ENCODE results near the gene CDKN3.

DNA sequence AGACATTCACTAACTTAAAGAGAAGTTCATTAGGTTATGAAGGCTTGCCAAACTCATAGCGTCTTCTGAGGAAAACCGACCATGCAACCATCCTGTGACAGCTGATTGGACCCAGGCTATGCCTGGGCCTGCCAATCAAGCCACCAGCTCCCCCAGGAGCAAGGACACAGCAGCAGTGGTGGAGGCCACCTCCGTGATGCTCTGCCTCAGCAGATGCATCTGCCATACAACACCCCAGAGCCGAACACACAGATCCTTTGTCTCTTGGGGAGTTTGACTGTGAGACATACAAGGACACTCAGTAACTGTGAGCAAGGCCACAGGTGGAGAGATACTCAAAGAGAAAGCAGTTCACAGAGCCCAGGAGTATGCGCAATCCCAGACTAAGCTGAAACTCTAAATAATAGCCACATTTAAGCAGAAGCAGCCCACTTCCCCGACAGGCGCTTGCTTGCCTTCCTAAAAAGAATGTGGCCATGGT lies 54.4 kb downstream of the CDKN3 start:
- TF ChIP-seq, protein P1, sequence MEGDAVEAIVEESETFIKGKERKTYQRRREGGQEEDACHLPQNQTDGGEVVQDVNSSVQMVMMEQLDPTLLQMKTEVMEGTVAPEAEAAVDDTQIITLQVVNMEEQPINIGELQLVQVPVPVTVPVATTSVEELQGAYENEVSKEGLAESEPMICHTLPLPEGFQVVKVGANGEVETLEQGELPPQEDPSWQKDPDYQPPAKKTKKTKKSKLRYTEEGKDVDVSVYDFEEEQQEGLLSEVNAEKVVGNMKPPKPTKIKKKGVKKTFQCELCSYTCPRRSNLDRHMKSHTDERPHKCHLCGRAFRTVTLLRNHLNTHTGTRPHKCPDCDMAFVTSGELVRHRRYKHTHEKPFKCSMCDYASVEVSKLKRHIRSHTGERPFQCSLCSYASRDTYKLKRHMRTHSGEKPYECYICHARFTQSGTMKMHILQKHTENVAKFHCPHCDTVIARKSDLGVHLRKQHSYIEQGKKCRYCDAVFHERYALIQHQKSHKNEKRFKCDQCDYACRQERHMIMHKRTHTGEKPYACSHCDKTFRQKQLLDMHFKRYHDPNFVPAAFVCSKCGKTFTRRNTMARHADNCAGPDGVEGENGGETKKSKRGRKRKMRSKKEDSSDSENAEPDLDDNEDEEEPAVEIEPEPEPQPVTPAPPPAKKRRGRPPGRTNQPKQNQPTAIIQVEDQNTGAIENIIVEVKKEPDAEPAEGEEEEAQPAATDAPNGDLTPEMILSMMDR (IDR thresholded peaks at IDR 0.05): no peak
- no peak for TF ChIP-seq POLR2A (IDR thresholded peaks at IDR 0.05)
